Uterus (tissue), 4 donors: ENCODE measurements around the gene EIF2S1. TPM values are rescaled to one million over a fixed set of nuclear protein-coding genes. Genes with fewer than 3 reads are reported as not detected.

ENCODE experiments used
- DNase-seq, 2 donors: peaks; one replicate each; pipeline ENCODE4 v3.0.0-alpha.2; 2019 to 2020
- H3K27ac ChIP-seq, 2 donors: fragments of 200-600 bp; sonication (generic); 1 replicate in 1 of 2; 2 replicates in 1 of 2; pipeline ENCODE4 v1.5.1; 2016 to 2018
- H3K27me3 ChIP-seq, 2 donors: fragments of 200-600 bp; sonication (generic); one replicate each; pipeline ENCODE4 v1.5.1; 2018 to 2019; ENCODE audit warnings: control low read depth in 1 of 2
- H3K36me3 ChIP-seq, 2 donors: fragments of 200-600 bp; sonication (generic); one replicate each; pipeline ENCODE4 v1.5.1; 2019; ENCODE audit warnings: control low read depth in 1 of 2
- H3K4me1 ChIP-seq, 2 donors: fragments of 200-600 bp; sonication (generic); one replicate each; pipeline ENCODE4 v1.5.1; 2018 to 2019; ENCODE audit warnings: control low read depth in 1 of 2
- H3K4me3 ChIP-seq, 2 donors: fragments of 200-600 bp; sonication (generic); 1 replicate in 1 of 2; 2 replicates in 1 of 2; pipeline ENCODE4 v1.5.1; 2018 to 2019; ENCODE audit warnings: mild to moderate bottlenecking in 1 of 2
- H3K9me3 ChIP-seq, 2 donors: fragments of 200-600 bp; sonication (generic); one replicate each; pipeline ENCODE4 v1.5.1; 2019; ENCODE audit warnings: control low read depth in 1 of 2
- POLR2A ChIP-seq, 2 donors: fragments of 450-650 bp; IDR thresholded peaks; one replicate each; pipeline ENCODE4 v1.6.1; 2016; ENCODE audit warnings: antibody characterized with exemption in 2 of 2, mild to moderate bottlenecking in 1 of 2, moderate library complexity in 1 of 2
- intact Hi-C: fragments of 100-400 bp; cut with DNase I; formaldehyde crosslinking; loops from one replicate; pipeline ENCODE4 v1.15.1; 2023; ENCODE audit warnings: low total_unique reads
- total RNA-seq, 4 donors: library from RNA; depleted of rRNA in 3 of 4; stranded (reverse); fragments of >200 nt in 3 of 4; gene quantifications; one replicate each; pipeline versions ENCODE4 v1.1.0 to v1.2.4, GENCODE V29; 2014 to 2023
- TF ChIP-seq, protein P1 (sequence below), 4 experiments: fragments of 200-600 bp in 2 of 4; fragments of 450-650 bp in 2 of 4; sonication (generic) in 2 of 4; IDR thresholded peaks; one replicate each; pipeline ENCODE4 v1.5.1; 2016 to 2019; ENCODE audit warnings: antibody characterized with exemption in 4 of 4, mild to moderate bottlenecking in 2 of 4, moderate library complexity in 1 of 4
- donor health status: DM: yes; HTN: yes; CAD: no.

The EIF2S1 gene
- total RNA-seq, 4 donors from 2014 or later, result 60.9 to 111 (median 85.7) TPM

DNA sequence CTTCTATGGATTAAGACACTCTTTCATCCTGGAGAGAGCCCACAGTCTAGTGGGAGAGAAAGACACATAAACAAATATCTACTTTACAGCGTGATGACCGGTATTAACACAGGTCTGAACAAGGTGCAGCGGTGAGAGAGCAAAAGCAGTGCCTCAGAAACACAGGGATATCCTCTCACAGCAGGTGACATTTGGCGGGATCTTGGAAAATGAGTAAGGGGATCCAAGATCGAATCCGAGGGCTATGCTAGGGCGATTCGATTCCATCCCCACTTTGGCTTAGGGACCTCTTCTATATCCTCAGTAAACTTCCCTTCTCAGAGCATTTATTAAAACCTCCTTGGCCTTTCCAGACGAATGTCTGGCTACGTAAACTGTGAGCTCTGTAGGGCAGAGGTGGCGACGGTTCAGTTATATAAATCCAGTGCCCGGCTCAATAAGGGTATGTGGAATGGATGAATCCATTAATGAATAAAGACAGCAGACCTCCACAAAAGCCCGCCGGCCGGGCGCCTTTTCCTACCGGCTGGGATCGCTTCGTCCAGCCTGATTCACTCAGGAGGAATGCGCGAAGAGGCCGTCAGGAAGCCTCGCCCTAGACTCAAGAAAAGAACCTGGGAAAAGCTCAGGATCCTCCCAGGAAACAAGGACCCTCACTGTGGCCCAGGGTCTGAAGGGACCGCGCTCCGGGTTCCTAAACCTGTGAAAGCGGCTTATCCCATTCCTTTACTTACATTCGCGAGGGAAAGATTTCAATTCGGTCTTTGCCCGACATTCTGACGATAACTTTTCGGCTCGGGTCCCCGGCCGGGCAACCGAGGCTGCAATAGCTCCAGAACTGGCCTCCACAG lies 979 bp upstream of the EIF2S1 start:
- intact Hi-C loops, result no loop called here
- TF ChIP-seq POLR2A (IDR thresholded peaks at IDR 0.05), result peak; percentile 18 to 51
- TF ChIP-seq, protein P1, sequence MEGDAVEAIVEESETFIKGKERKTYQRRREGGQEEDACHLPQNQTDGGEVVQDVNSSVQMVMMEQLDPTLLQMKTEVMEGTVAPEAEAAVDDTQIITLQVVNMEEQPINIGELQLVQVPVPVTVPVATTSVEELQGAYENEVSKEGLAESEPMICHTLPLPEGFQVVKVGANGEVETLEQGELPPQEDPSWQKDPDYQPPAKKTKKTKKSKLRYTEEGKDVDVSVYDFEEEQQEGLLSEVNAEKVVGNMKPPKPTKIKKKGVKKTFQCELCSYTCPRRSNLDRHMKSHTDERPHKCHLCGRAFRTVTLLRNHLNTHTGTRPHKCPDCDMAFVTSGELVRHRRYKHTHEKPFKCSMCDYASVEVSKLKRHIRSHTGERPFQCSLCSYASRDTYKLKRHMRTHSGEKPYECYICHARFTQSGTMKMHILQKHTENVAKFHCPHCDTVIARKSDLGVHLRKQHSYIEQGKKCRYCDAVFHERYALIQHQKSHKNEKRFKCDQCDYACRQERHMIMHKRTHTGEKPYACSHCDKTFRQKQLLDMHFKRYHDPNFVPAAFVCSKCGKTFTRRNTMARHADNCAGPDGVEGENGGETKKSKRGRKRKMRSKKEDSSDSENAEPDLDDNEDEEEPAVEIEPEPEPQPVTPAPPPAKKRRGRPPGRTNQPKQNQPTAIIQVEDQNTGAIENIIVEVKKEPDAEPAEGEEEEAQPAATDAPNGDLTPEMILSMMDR (IDR thresholded peaks at IDR 0.05), result no peak
- no peak for DNase-seq
- H3K4me3 ChIP-seq, result peak overlapping the region; percentile 73 to 80
- no peaks in the 10 kb centered on the region for H3K36me3 ChIP-seq
- peaks cover 5 to 6% of the 10 kb centered on the region in 2 donors for H3K4me1 ChIP-seq
- H3K9me3 ChIP-seq, result no peaks in the 10 kb centered on the region
- H3K27me3 ChIP-seq, result no peaks in the 10 kb centered on the region
- H3K27ac ChIP-seq, result peak overlapping the region; percentile 92 to 98

DNA sequence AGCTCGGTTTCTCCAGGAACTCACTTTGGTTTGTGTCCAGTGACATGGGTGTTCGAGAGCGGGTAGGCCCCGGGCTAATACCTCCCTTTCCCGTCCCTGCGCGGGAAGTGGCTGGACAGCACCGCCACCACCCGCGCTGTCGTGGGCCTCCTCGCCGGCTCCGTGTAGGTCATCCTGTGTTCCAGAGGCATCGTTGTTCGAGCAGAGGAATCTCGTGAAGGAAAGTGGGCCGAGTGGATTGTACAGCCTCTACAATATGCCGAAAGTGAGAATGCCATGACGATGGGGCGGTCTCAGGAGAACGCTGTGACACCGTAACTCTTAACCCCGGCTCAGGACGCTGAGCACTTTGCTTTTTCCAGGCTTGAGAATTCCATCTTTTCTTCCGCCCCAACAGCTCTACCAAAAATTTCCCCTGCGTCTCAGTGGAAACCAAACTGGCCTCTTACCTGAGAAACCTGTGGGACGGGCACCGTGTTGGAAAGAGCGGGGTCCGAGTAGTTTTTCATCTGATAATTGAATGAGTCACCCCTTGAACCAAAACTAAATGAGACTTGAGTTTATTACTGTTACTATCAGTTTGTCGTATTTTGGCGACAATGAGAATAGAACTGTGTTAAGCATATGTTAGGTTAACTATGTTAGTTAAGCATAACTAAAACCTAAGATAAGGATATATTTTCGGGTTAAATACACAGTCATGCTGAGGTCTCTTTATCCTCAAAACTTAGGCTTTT lies 510 bp downstream of the EIF2S1 start:
- intact Hi-C loops, result no loop called here

DNA sequence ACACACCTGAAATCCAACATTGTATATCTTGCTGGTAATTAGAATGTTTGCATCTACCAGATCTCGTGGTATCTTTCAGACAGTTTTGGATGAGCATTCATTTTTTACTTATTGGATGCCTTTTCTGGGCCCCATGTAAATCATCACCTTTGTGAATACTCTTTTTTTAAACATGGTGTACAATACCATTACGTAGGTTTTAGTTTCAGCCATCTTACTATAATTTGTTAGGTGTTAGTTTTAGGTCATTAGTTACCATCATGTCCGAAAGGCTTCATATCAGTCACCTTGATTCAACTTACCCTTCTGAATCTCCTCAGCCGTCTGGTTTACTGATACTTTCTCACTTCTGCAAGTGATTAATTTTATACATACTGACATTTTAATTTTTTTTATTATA lies 5.3 kb downstream of the EIF2S1 start:
- TF ChIP-seq, protein P1 (IDR thresholded peaks at IDR 0.05), result no peak
- TF ChIP-seq POLR2A (IDR thresholded peaks at IDR 0.05), result no peak
- no peaks in the 10 kb centered on the region for H3K9me3 ChIP-seq
- H3K27me3 ChIP-seq, result no peaks in the 10 kb centered on the region
- H3K36me3 ChIP-seq, result no peaks in the 10 kb centered on the region
- DNase-seq, result no peak
- no peak overlapping the region for H3K4me3 ChIP-seq
- no peak overlapping the region for H3K27ac ChIP-seq
- intact Hi-C loops, result no loop called here
- H3K4me1 ChIP-seq, result peaks cover 0 to 12% of the 10 kb centered on the region in 2 donors

More for the DNA sequence above, 510 bp downstream of the EIF2S1 start:
- H3K36me3 ChIP-seq, result no peaks in the 10 kb centered on the region
- no peak for TF ChIP-seq POLR2A (IDR thresholded peaks at IDR 0.05)
- TF ChIP-seq, protein P1 (IDR thresholded peaks at IDR 0.05), result no peak
- H3K27ac ChIP-seq, result peak overlapping the region; percentile 92 to 98
- H3K9me3 ChIP-seq, result no peaks in the 10 kb centered on the region
- H3K4me1 ChIP-seq, result peaks cover 5 to 6% of the 10 kb centered on the region in 2 donors
- no peaks in the 10 kb centered on the region for H3K27me3 ChIP-seq
- H3K4me3 ChIP-seq, result peak overlapping the region; percentile 80 to 84
- no peak for DNase-seq

DNA sequence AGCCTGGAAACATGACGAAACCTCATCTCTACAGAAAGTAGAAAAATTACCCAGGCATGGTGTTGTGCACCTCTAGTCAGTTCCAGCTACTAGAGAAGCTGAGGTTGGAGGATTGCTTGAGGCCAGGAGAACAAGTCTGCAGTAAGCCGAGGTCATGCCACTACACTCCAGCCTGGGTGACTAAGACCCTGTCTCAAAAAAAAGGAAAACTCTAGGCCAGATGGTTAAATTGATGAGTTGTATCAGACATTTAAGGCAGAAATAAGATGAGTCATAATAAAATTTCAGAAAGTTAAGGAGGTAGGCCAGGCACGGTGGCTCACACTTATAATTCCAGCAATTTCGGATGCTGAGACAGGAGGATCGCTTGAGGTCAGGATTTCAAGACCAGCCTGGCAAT lies 10.7 kb downstream of the EIF2S1 start:
- Histone ChIP-seq H3K36me3 (no peaks in the 10 kb centered on the region), H3K4me1 (peaks cover 0 to 6% of the 10 kb centered on the region in 2 donors), H3K27ac (no peak overlapping the region), H3K4me3 (no peak overlapping the region), H3K9me3 (no peaks in the 10 kb centered on the region), H3K27me3 (no peaks in the 10 kb centered on the region)
- TF ChIP-seq, protein P1 (IDR thresholded peaks at IDR 0.05), result no peak
- TF ChIP-seq POLR2A (IDR thresholded peaks at IDR 0.05), result no peak
- intact Hi-C loops, result no loop called here
- no peak for DNase-seq
